GM12878 (cell line): ENCODE data around the gene ACSM5. TPM values are rescaled to one million over a fixed set of nuclear protein-coding genes. Genes with fewer than 3 reads are reported as not detected.

Experiments
- ATAC-seq: fragments of 200-7000 bp; cut with Tn5 transposase; 3 replicates; pipeline ENCODE4 v1.9.1; 2020; ENCODE audit warnings: mild to moderate bottlenecking, moderate library complexity
- BruUV-seq: library from RNA; stranded (reverse); fragments of 400-500 nt; replicated peaks from 2 replicates; lab custom pipeline; 2021; lab: Mats Ljungman, UMichigan
- CTCF ChIA-PET: fragments of 300-600 bp; sonication (Branson Sonifier 250); formaldehyde crosslinking; extraction: SDS; loops from one replicate; lab custom pipeline; 2021; ENCODE audit warnings: inconsistent platforms; lab: Yijun Ruan, JAX
- POLR2A ChIA-PET: fragments of 350-600 bp; formaldehyde crosslinking; extraction: SDS; loops from one replicate; lab custom pipeline; 2021; ENCODE audit warnings: inconsistent platforms; lab: Charles Lee
- RAD21 ChIA-PET: fragments of 300-600 bp; sonication (Branson Sonifier 250); formaldehyde crosslinking; loops from one replicate; lab custom pipeline; 2023; ENCODE audit warnings: antibody characterized with exemption; ENCODE audit not compliant: unreplicated experiment; lab: Charles Lee
- SMC1A ChIA-PET: fragments of 300-600 bp; sonication (Branson Sonifier 250); formaldehyde crosslinking; loops from one replicate; lab custom pipeline; 2023; ENCODE audit not compliant: unreplicated experiment, uncharacterized antibody; lab: Charles Lee
- DNase-seq: peaks from one replicate; pipeline ENCODE4 v3.0.0-alpha.2; 2011; ENCODE audit warnings: low read depth, low spot score
- FAIRE-seq: peaks from 3 replicates; lab custom pipeline; 2011; peaks lifted over from hg19 to GRCh38; lab: Jason Lieb, UNC
- H2AFZ ChIP-seq: 2 replicates; pipeline ENCODE4 v1.6.0; 2011; ENCODE audit warnings: low read depth, low read length, control low read depth; ENCODE audit not compliant: control insufficient read depth
- H3K27ac ChIP-seq: 2 replicates; pipeline ENCODE4 v1.5.1; 2011; ENCODE audit warnings: control low read depth; ENCODE audit not compliant: control insufficient read depth, insufficient read depth
- H3K27me3 ChIP-seq, 2 experiments: replicated peaks in 1 of 2; 2 replicates each; pipeline versions ENCODE4 v1.6.0 to v1.6.1; 2011; ENCODE audit warnings: low read length in 1 of 2; ENCODE audit not compliant: control insufficient read depth in 2 of 2, insufficient read depth in 2 of 2
- H3K36me3 ChIP-seq, 2 experiments: 2 replicates each; pipeline ENCODE4 v1.5.1; 2011; ENCODE audit warnings: low read length in 1 of 2; ENCODE audit not compliant: control insufficient read depth in 2 of 2, insufficient read depth in 2 of 2
- H3K4me1 ChIP-seq: 2 replicates; pipeline ENCODE4 v1.6.1; 2011; ENCODE audit warnings: mild to moderate bottlenecking, low read length, moderate library complexity, mixed read lengths; ENCODE audit not compliant: control insufficient read depth, insufficient read depth
- H3K4me2 ChIP-seq: 2 replicates; pipeline ENCODE4 v1.6.0; 2011; ENCODE audit warnings: control low read depth; ENCODE audit not compliant: control insufficient read depth, insufficient read depth
- H3K4me3 ChIP-seq: fragments of 200-600 bp; sonication (generic); 2 replicates; pipeline ENCODE4 v1.5.1; 2016
- H3K79me2 ChIP-seq: 2 replicates; pipeline ENCODE4 v1.6.0; 2011; ENCODE audit warnings: low read length; ENCODE audit not compliant: control insufficient read depth, insufficient read depth
- H3K9ac ChIP-seq: 2 replicates; pipeline ENCODE4 v1.8.0; 2011; ENCODE audit warnings: low read length, control low read depth, mixed read lengths; ENCODE audit not compliant: control insufficient read depth, insufficient read depth
- H3K9me3 ChIP-seq: replicated peaks from 3 replicates; pipeline ENCODE4 v1.5.1; 2011; ENCODE audit warnings: mild to moderate bottlenecking, low read length; ENCODE audit not compliant: control insufficient read depth, insufficient read depth
- H4K20me1 ChIP-seq: 2 replicates; pipeline ENCODE4 v1.6.0; 2011; ENCODE audit not compliant: control insufficient read depth, insufficient read depth
- CREB1 ChIP-seq: IDR thresholded peaks from 2 replicates; pipeline ENCODE4 v1.6.1; 2012; ENCODE audit warnings: low read depth, mild to moderate bottlenecking, inconsistent platforms
- KLF5 ChIP-seq: fragments of 450-650 bp; IDR thresholded peaks from 2 replicates; pipeline ENCODE4 v1.6.1; 2014; ENCODE audit warnings: mild to moderate bottlenecking; ENCODE audit not compliant: partially characterized antibody
- RBBP5 ChIP-seq: fragments of 200-600 bp; sonication (generic); conservative IDR thresholded peaks from 2 replicates; pipeline ENCODE4 v1.6.1; 2016
- SREBF1 ChIP-seq: IDR thresholded peaks from 2 replicates; pipeline ENCODE4 v1.6.1; 2012; ENCODE audit warnings: mild to moderate bottlenecking, low read length
- TBL1XR1 ChIP-seq: IDR thresholded peaks from 2 replicates; pipeline ENCODE4 v1.6.1; 2012; ENCODE audit warnings: low read depth, low read length, improper control_type of control experiment
- YY1 ChIP-seq: IDR thresholded peaks from 2 replicates; pipeline ENCODE4 v1.6.1; 2011; ENCODE audit warnings: low read depth, mild to moderate bottlenecking, low read length
- WGBS: methylation state at CpG from one replicate; pipeline ENCODE4 v1.1.6; 2016; ENCODE audit warnings: low lambda C conversion rate; ENCODE audit not compliant: insufficient replicate concordance, insufficient coverage; ENCODE audit errors: missing lambda C conversion rate; 5-methylcytosine and 5-hydroxymethylcytosine counted together
- in situ Hi-C: fragments of 300-500 bp; cut with MboI; formaldehyde crosslinking; loops from 9 replicates; pipeline ENCODE4 v1.14.3; 2018; ENCODE audit warnings: mixed read lengths
- intact Hi-C: fragments of 100-400 bp; cut with micrococcal nuclease; formaldehyde crosslinking; loops from one replicate; pipeline ENCODE4 v1.14.2; 2022; ENCODE audit not compliant: unreplicated experiment
- polyA plus RNA-seq, 11 experiments: library from polyadenylated mRNA; depleted of rRNA in 4 of 11; unstranded in 6 of 11; stranded (reverse) in 5 of 11; fragments of >200 nt; fragmentation: Nextera tagmentation in 4 of 11; fragmentation: Illumina TruSeq in 1 of 11; extraction: Ambion mirVana in 4 of 11; extraction: Trizol in 1 of 11; gene quantifications; 1 replicate in 1 of 11; 2 replicates in 10 of 11; pipeline versions ENCODE4 v1.2.1 to v1.2.3, GENCODE V29; 2011 to 2016; ENCODE audit warnings: inconsistent platforms in 2 of 11, missing spikeins in 2 of 11, low read depth in 1 of 11
- total RNA-seq, 4 experiments: library from RNA; depleted of rRNA in 3 of 4; stranded (reverse); fragments of >200 nt in 3 of 4; fragmentation: Illumina TruSeq in 1 of 4; extraction: Trizol in 1 of 4; gene quantifications; 2 replicates each; pipeline versions ENCODE4 v1.2.1 to v1.2.3, GENCODE V29; 2013 to 2021
- TF ChIP-seq, protein P1 (sequence below): fragments of 150-350 bp; IDR thresholded peaks from 2 replicates; pipeline ENCODE4 v1.6.1; 2014; ENCODE audit warnings: mild to moderate bottlenecking, low read depth, low read length
- TF ChIP-seq, protein P2 (sequence below): IDR thresholded peaks from 2 replicates; pipeline ENCODE4 v1.6.1; 2012; ENCODE audit warnings: low read depth, low read length, improper control_type of control experiment

Gene ACSM5
- total and polyA plus RNA-seq, 10 of the 15 experiments (the other 5 are each of a cell fraction or from before 2014, with no cell fraction given), result 0.07 to 0.54 (median 0.26) TPM; not detected in 3

DNA sequence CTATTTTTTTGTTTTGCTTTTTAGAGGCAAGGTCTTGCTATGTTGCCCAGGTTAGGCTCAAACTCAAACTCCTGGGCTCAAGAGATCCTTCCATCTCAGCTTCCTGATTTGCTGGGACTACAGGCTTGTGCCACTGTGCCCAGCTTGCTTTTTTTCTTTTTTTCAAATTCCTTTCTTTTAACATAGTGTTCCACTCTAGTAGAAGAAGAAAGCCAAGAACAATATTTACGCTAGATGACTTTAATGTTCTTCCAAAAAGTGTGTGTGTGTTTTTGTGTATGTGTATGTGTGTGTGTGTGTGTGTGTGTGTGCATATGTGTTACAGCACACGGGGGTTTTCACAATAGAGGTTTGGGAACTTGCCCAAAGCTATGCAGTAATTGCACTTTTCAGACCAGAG lies 46.1 kb upstream of the ACSM5 start:
- ChIA-PET CTCF (interaction anchor here (0.8 to 1.8 kb wide), 2 partner anchors 22 to 456 kb away, joined by 3 to 8 read pairs; no protein-coding TSS in a partner anchor), POLR2A (interaction anchor here (0.7 kb wide), 1 partner anchor 300 kb away, joined by 3 read pairs; no protein-coding TSS in a partner anchor), SMC1A (interaction anchor here (0.7 kb wide), 1 partner anchor 171 kb away, joined by 3 read pairs; no protein-coding TSS in a partner anchor), RAD21 (no interaction called here)
- no peak overlapping the region for H2AFZ ChIP-seq
- no peak overlapping the region for H3K27ac ChIP-seq
- TF ChIP-seq RBBP5 (no peak), KLF5 (no peak), TBL1XR1 (no peak), CREB1 (no peak), SREBF1 (no peak), YY1 (no peak)
- TF ChIP-seq, protein P1, sequence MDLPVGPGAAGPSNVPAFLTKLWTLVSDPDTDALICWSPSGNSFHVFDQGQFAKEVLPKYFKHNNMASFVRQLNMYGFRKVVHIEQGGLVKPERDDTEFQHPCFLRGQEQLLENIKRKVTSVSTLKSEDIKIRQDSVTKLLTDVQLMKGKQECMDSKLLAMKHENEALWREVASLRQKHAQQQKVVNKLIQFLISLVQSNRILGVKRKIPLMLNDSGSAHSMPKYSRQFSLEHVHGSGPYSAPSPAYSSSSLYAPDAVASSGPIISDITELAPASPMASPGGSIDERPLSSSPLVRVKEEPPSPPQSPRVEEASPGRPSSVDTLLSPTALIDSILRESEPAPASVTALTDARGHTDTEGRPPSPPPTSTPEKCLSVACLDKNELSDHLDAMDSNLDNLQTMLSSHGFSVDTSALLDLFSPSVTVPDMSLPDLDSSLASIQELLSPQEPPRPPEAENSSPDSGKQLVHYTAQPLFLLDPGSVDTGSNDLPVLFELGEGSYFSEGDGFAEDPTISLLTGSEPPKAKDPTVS, result no peak
- TF ChIP-seq, protein P2, sequence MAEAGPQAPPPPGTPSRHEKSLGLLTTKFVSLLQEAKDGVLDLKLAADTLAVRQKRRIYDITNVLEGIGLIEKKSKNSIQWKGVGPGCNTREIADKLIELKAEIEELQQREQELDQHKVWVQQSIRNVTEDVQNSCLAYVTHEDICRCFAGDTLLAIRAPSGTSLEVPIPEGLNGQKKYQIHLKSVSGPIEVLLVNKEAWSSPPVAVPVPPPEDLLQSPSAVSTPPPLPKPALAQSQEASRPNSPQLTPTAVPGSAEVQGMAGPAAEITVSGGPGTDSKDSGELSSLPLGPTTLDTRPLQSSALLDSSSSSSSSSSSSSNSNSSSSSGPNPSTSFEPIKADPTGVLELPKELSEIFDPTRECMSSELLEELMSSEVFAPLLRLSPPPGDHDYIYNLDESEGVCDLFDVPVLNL, result no peak
- no peaks in the 10 kb centered on the region for H3K4me1 ChIP-seq
- no peaks in the 10 kb centered on the region for H3K9me3 ChIP-seq
- 26% methylated on average over 2 of the region's 2 CpGs for WGBS
- no TSS peak for BruUV-seq
- no peak for FAIRE-seq
- no peak overlapping the region for H3K4me2 ChIP-seq
- no peaks in the 10 kb centered on the region for H3K79me2 ChIP-seq
- H3K4me3 ChIP-seq, result no peak overlapping the region
- DNase-seq, result no peak
- intact Hi-C loops (no loop called here), in situ Hi-C loops (loop anchor here (25.0 kb wide), 1 partner anchor 1326 kb away; no protein-coding TSS in a partner anchor)
- H3K9ac ChIP-seq, result no peak overlapping the region
- H3K36me3 ChIP-seq, result no peaks in the 10 kb centered on the region
- no peaks in the 10 kb centered on the region; a peak in 1 of 4 replicates for H3K27me3 ChIP-seq
- no peaks in the 10 kb centered on the region for H4K20me1 ChIP-seq
- ATAC-seq, result no peak
